Measurements from ENCODE around the gene MYORG.

MYORG gene

DNA sequence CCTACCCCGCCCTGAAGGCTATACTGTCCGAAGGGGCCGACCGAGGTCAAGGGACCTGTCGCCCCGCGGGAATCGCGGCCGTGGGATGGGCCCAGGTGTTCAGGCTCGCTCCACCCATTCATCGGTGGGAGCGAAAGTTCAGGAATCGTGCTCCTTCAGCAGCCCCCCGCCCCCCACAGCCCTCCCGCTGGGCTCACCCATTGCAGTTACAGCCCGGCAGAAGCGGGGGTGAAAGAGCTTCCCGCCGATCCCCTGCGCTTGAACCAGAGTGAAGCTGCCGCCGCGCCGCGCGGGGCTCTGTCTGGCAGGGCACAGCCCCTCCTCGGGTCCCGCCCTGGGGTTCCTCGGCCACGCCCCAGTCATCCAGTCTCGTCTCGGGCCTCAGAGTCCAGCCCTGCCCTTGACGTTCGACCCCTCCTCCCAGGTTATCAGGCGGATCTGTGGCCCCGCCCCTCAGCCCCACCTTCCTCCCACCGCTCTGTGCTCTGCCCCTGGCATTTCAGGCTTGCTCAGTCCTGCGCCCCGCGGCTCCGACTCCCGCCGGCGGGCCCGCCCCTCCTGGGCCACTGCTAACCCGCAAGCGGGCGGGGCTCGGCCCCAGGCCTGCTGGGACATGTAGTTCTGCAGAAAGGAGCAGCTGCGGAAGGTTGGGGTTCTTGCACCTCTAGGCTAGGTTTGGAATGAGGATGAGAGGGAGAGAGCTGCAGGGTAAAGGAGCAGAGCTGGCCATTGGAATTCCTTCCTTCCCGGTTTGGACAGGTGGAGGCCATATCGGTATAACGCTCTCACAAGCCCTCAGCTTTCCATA is at the start of gene MYORG:
Gene MYORG (minus strand): TSS at position 303 of the 808 bp plus-strand sequence. CDS start 3,955 bp downstream, outside the sequence.
- peak; percentile 98 for DNase-seq

DNA sequence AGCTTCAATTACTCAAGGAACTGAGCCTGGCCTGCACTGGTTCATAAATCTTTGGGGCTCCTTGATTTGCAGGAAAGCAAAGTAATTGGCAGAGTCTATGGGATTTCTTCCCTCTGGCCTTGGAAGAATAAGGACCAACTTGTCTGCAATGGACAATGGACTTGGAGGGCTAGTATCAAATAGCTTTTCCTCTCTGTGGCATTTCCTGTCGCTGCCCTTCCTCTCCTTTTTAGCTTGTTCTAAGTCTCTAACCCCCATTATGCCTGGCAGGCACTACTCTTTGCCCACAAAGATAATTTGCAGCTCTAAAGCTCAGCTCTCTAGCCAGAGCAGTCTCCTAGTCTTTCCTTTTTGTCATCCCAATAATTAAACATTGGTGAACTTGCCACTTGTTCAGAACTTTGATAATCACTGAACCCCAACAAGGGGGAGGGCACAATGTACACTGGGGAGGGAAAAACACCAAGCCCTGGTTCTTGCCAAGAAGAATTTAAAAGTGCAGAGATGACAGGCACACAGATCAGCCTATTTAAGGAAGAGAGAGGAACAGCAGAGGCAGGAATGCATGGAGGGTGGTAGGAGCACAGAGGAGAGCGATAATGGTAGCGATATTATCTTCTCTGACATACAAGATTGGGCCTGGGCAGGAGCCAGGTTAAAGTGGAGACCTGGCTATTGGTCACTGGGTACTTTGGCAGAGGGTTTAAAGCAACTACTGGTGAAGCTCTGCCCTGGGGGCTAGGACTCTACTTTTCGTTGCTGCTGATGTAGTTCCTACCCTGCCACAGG is 43.2 kb upstream of the MYORG start:
- no peak for DNase-seq

DNA sequence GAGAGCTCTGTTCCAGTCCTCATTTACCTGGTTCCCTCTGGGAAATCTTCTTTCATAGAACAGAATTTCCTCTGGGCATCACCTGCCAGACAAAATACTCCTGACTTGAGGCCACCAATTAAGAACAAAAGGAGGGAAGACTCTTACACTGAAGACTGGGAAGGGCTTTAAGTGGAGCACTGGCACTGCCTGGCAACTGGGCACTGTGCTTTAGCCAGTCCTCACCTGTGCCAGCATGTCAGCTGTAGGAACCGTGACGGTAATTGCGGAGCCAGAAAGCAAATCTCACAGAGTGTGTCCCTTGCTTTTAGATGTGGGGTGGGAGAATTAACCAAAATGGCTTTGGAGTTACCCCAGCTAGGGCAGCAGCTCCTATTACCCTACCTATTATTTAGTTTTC is 41.0 kb upstream of the MYORG start:
- no peak for DNase-seq

DNA sequence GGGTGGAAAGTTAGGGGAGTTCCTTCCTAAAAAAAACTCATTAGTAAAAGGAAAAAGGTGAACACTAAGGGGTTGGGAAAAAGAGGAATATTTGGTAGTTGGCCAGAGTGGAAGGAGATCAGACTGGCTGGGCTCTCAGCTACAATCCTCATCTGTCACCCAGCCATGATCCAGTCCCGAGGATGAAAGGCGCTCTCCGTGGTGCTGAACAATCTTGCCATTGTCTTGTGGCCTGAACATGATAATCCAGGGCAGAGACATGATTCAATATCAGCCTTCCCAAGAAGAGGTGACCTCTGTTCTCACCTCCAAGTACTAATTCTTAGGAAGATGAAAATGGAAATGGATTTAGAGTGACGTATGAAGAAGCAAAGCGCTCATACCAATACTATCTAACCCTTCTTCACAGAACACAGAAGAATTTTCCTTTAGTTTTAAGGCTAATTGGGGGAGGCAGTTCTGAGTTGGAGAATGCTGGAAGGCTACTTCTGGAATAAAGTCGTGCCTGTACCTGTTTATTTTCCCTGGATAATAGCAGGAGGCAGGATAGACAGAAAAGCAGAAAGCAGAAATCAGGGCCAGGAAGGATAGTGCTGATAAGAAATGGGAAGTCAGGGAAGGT is 36.6 kb upstream of the MYORG start:
- peak; percentile 19 for DNase-seq

DNA sequence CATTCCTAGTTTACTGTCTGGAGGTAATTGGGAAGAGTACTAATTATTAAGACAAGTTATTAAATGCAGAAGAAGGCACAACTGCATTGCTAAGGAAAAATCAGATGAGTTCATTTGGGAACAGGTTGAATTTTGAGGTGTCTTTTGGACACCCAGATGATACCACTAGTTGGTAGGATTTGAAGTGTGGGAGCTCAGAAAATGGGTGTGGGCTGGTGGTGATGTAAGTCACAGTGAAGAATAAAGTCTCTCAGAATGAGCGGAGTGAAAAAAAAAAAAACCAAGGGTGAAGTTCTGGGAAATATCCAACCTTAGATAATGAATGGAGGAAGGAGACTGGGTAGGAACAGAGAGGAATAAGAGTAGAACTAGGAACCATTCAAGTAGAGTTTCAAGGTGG is 35.6 kb upstream of the MYORG start:
- no peak for DNase-seq

DNA sequence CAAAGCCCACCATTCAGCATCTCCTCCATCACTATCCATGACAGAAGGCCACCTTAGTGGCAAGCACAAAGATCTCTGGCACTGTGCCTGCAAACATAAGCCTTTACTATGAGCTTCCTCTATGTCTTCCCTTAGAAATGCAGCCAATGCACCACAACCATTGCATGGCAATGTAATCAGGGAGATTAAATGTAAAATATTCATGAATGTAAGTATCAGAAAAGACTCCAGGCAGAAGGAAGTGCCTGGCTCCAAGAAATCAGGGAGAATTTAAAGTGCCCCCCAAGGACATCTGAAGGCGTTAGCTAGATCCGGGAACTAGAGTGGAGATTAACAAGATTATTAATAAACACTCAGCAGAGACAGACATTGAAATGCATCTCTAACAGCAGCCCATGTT is 32.5 kb upstream of the MYORG start:
- DNase-seq, result no peak

DNA sequence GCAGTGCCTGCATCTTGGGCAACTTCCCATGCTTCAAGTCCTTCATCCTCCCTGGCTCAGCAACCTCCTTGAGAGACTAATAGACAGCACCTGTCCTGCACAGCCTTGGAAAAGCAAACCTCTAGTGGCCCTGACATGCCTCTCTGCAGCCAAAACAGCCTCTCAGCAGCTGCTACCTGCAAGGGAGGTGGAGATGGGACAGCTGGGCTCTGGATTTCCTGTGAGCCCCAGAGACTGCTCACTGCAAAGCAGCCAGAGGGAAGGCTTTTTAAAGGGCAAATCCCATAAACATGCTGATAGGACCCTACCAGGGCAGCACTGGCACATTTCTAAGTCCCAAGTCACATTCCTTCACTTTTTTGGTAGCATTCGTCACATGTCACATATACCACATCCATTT is 31.5 kb upstream of the MYORG start:
- DNase-seq, result no peak

DNA sequence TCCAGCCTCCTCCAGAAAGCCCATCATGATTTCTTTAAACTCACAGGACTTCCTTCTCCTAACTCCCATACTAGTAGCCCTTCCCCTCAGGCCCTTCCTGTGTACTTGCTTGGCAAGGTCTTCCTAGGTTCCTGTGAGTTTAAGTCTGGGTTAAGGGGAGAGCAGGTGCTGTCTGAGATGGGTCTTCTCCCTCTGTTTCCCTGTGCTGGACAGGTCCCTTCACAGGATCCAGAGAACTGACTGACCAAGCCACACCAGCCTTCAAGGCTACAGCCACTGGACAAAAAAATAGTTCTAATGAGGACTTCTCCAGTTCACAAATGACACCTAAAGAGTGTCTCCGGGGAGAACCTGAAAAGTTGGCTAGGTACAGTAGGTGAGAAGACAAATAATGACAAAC is 29.5 kb upstream of the MYORG start:
- DNase-seq, result no peak

DNA sequence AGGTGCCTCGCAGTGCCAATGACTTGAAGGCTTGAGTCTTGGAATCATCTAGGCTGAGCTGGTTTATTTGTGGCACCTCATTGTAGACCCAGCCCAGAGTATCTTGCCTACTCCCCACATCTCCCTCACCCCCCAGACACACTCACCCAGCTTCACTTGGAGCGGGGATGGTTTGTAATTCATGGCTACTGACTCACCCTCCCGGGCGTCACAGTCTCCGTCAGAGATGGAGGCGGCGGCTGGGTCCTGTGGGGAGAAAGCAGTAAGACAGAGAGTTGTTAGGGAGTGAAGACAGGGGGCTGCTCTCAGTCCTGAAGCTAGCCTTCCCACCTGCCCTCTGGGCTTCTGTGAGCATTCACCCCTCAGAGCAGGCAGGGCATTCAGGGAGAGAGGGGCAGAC is 29.0 kb upstream of the MYORG start:
- DNase-seq, result no peak

DNA sequence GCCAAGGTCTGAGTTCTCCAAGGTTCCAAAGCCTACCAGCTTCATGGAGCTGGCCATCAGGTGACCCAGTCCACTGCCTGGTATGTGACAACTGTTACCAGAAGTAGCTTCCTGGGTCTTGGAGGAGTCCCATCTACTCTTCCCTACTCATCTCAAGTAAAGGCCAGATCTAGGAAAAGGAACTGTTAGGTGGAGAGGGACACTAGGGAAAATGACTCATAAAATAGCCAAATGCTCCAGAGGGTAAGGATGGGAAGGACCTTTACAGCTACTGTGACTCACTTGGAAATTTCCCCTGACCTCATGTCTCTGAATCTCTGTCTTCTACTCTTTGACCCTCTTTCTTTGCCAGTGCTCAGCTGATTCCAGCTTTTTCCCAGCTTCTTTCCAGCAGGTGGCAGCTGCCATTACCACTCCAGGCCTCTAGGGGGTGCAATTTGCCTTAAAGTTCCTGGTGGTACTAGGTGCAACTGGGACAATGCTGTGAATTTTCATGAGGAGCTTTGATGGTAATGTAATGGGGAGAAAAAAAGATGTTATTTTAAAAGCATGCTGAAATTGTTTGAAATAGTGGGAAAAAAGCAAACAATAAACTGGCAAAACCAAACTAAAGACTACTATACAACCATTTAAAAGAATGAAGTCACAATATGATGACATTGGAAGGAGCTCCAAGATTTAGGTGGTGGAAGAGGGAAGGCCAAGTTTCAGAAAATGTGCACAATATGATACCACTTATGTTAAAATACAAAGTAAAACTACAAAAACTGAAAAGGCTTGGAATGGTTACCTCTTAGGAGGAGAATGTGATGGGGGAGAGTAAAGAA is 27.1 kb upstream of the MYORG start:
- peak; percentile 56 for DNase-seq

DNA sequence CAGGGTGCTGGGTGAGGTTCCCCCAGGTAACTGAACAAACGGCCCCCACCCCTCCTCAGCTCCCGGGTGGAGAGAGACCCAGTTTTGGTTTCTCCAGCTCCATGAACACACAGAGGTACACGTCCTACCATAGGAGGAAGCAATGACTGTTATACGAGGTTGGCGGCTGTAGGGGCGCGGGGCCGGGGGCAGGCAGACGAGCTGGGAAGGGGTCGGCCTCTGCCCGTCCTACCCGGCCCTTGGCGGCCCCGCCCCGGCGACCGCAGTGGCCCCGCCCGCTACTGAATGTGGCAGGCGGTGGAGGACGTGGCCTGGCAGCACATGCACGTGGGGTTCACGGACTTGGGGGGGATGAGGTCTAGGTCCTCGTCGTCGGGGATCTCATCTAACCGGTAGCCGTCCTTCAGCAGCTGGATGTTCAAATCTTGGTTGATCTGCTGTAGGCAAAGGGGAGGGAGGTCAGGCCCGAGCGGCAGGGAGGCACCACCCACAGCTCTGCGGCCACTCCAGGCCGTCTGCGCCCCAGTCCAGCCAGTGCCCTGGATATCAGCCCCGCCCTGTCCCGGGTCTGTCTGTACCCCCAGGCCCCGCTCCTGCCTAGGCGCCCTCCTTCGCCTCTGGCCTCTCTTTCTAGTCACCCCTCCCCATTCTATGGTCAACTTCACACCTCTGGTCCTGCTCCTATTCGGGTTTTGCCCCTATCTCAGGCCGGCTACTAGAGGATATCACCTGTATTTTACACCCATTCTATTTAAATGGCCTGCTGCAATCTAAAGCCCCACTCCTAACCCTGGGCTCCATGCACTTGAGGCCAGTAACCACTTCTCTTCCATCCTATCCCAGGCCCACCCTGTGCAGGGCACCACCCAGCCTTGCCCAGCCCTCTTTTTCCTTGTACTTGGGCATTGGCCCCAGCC is 24.2 kb upstream of the MYORG start:
- no peak for DNase-seq

DNA sequence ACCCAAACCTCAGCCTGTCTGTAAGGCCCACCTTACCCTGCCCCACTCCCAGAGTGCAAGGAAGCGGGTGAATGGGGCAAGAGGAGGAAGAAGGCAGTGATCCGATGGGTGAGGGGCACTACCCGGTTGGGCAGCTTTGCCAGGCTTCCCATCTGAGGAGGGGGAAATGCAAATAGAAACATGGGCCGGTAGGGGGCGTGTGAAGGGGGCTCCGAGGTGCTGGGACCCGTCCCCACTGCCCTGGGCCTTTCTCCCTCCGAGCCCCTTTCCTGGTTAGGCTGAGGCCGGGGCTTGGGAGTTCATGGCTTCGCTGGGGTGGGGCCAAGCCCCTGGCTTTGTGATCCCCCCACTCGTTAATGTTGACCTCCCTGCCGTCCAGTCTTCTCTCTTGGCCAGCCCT is 23.6 kb upstream of the MYORG start:
- no peak for DNase-seq

DNA sequence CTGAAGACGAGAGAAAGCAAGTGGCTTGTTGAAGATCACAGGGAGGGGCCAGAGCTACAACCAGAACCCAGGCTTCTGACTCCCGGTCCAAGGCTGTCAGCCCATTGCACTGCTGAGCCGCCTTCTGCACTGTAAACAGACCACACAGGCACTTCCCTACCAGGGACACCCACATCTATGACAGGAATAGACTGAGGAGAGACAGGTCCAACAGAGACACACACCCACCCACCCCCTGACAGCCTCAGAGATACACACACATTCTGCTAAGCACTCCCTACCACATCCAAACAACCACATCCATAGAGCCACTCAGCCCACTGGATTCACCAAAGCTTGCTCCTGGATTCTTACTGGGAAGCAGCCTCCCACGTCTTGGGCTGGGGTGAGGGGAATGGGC is 23.0 kb upstream of the MYORG start:
- DNase-seq, result no peak

DNA sequence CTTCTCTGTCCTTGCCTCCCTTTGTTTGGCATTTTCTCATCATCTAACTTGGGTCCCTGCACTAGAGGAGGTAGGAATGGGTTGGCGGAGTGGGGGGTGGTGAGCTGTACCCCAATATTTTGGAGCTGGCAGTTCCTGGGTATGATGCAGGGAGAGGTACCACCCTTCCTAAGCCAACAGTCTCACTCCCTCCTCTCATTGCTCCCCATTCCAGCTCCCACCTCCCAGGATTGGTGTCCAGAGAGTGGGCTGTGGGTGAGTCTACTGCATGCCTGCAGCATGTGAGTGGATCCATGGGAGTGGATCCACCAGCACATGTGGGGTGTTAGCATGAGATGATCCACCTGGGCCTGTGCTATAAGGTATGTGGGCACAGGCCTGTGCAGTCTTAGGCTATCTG is 22.2 kb upstream of the MYORG start:
- DNase-seq, result no peak

DNA sequence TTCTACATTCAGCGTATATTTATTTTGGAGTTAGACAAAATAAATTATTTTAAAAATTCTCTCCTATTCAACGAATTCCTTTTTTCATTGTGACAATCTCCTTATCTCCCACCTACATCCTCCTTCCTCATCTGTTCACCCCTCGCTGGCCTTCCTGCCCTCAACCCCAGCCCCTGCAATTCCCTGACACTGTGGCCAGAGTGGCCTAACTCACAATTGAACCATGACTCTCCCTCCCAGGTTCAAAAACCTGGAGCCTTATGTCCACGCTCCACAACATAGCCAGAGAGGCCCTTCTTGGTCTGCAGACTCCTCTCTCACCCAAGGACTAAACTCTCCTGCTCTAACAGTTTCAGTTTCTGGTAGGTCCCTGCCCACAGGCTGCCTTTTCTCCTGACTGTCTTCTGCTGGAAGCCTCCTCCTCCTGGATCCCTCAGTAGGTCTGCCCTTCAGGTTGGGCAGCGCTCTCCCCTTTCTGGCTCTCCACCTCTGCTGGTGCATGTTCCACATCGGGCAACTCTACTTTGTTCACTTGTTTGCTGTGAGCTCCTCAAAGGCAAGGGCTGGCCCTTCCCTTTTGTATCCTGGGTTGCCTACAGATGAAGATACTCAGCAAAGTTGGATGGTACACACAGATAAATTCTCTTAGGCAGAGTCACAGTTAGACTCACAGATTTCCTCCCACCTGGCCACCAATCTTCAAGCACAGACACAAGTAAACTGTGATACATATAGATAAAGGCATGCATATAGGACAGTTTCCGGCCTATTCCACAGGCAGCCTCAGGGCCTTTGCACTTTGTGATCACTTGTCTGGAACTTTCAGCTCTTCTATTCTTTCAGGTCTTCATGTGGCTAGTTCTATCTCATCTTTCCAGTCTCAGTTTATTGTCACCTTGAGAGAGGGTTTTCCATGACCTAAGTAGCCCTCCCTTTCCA is 19.8 kb upstream of the MYORG start:
- DNase-seq, result no peak

DNA sequence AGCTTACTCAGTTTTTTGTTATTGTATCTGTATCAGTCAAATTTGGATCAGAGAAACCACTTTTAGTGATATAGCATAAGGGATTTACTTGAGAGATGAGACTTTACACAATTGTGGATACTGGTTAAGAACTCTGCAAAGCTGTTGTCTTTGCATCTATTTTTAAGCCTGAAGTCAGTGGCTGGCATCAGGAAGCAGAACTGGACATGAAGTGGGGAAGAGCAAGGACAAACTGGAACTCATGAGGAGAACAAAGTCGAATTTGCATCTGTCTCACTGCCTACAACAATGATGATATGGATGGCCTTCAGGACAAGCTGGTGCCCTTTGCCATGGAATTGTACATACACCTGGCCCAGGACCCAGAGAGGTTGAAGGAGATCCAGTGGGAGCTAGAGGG is 15.8 kb upstream of the MYORG start:
- DNase-seq, result no peak

DNA sequence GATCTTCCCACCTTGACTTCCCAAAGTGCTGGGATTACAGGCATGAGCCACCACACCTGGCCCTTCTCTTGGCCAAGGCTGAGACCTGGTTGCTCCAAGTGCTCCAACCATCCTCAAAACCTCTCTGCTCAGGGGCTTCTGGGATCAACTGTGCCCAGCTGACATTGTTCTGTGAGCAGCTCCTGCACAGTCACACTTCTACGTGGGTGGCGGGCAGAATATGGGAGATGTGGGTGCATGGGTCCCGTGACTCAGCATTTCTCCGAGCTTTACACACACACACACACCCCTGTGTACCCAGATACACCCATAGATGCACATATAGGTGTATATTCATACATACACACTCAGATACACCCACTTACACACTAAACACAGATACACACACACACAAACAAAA is 10.5 kb upstream of the MYORG start:
- no peak for DNase-seq

DNA sequence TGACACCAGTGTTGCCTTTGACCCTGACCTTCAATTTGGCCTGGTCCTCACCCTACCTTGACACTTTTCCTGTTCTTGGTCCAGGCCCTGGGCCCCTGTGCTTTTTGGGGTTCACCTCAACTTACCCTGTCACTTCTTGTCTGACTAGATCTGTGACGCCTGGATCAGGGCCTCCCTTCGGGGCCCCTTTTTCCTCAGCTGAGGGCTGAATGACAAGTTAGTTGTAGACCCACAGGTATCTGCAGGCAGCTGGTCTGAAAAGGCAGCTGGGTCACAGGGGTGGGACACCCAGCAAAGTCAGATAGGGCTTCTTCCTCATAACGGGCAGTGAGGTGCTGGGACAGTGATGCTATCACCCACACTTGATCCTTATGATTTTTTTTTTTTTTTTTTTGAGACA is 10.0 kb upstream of the MYORG start:
- no peak for DNase-seq

DNA sequence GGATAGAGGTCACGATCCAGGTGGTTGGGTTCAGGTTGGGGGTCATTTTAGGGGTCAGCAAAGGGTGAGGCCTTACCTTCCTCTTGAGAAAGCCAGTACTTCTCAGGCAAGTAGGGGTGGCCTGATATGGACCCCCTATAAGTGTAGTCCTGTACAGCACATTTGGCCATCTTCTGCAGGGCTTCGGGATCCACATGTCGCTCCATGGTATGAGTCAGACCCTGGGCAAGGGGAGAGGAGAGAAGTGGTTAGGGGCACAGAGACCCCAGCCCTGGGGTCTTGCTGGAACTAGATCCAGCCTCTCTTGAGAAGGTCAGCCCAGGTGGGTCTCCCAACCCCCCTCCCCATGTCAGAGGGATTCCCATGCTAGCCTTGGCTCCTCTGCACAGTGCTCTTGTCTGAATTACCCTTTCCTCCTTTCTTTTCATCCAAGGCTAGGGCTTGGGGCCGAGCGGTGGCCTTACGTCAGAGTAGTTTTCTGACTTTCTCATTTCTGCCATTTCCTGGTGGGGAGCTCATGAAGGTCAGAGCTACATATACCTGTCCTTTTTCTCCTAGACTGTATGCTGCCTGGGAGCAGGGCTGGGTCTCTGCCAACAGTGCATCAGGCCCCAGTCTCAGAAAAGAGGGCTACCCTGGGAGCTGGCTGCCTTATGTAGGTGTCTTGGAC is 9.0 kb upstream of the MYORG start:
- no peak for DNase-seq
